HG02623 (cell line): Measurements from ENCODE around the gene PBX3.
"Not testable (repeated sequence)": the region's sequence is repeated elsewhere in the genome, so short reads cannot be mapped to it uniquely, and the experiment has no call there.

Experiments used
- ATAC-seq: cut with Tn5 transposase; IDR thresholded peaks from one replicate; pipeline ENCODE4 v1.9.1; 2021; ENCODE audit warnings: moderate library complexity; ENCODE audit not compliant: unreplicated experiment

Gene PBX3

GRCh38 chr9:125820100-125820804 lies 73.1 kb downstream of the PBX3 start:
- ATAC-seq, result no peak

- ATAC-seq, result no peak
Measured at GRCh38 chr9:125821078-125821477, 73.9 kb downstream of the PBX3 start.

GRCh38 chr9:125822160-125822559 lies 75.0 kb downstream of the PBX3 start:
- no peak for ATAC-seq

- ATAC-seq, result no peak
Measured at GRCh38 chr9:125822902-125823301, 75.7 kb downstream of the PBX3 start.

GRCh38 chr9:125823874-125824406 lies 76.8 kb downstream of the PBX3 start:
- ATAC-seq, result not testable (repeated sequence)

- ATAC-seq, result no peak
Measured at GRCh38 chr9:125825762-125826161, 78.6 kb downstream of the PBX3 start.

GRCh38 chr9:125826850-125827249 lies 79.7 kb downstream of the PBX3 start:
- ATAC-seq, result no peak

- no peak for ATAC-seq
Measured at GRCh38 chr9:125829743-125830142, 82.6 kb downstream of the PBX3 start.

- ATAC-seq, result no peak
Measured at GRCh38 chr9:125831054-125831453, 83.9 kb downstream of the PBX3 start.

- no peak for ATAC-seq
Measured at GRCh38 chr9:125831616-125832015, 84.4 kb downstream of the PBX3 start.

GRCh38 chr9:125835655-125836054 lies 88.5 kb downstream of the PBX3 start:
- no peak for ATAC-seq

- no peak for ATAC-seq
Measured at GRCh38 chr9:125839317-125839716, 92.1 kb downstream of the PBX3 start.

GRCh38 chr9:125841444-125841843 lies 94.3 kb downstream of the PBX3 start:
- ATAC-seq, result no peak

GRCh38 chr9:125842242-125842641 lies 95.1 kb downstream of the PBX3 start:
- no peak for ATAC-seq

GRCh38 chr9:125843646-125844045 lies 96.5 kb downstream of the PBX3 start:
- no peak for ATAC-seq

- ATAC-seq, result no peak
Measured at GRCh38 chr9:125844611-125845010, 97.4 kb downstream of the PBX3 start.

- no peak for ATAC-seq
Measured at GRCh38 chr9:125845271-125845808, 98.2 kb downstream of the PBX3 start.

GRCh38 chr9:125847735-125848134 lies 100.6 kb downstream of the PBX3 start:
- ATAC-seq, result no peak

GRCh38 chr9:125850106-125850632 lies 103.0 kb downstream of the PBX3 start:
- ATAC-seq, result no peak

GRCh38 chr9:125850763-125851162 lies 103.6 kb downstream of the PBX3 start:
- no peak for ATAC-seq

- ATAC-seq, result no peak
Measured at GRCh38 chr9:125851979-125852378, 104.8 kb downstream of the PBX3 start.

- ATAC-seq, result no peak
Measured at GRCh38 chr9:125852386-125852785, 105.2 kb downstream of the PBX3 start.
